K562 (cell line): ENCODE results near the gene RNU2-63P.

Experiments
- CTCF ChIP-seq, 3 experiments: IDR thresholded peaks in 2 of 3; conservative IDR thresholded peaks in 1 of 3; 2 replicates each; pipeline ENCODE4 v1.5.1; 2011 to 2012; ENCODE audit warnings: low read length in 3 of 3, mild to moderate bottlenecking in 3 of 3, control low read depth in 2 of 3, improper control_type of control experiment in 1 of 3, inconsistent platforms in 1 of 3, low read depth in 1 of 3, mixed read lengths in 1 of 3, moderate library complexity in 1 of 3; ENCODE audit not compliant: insufficient read depth in 2 of 3
- DMBX1 ChIP-seq: fragments of 250-450 bp; sonication (Bioruptor Pico); IDR thresholded peaks from 2 replicates; pipeline ENCODE4 v1.8.0; 2022; ENCODE audit warnings: inconsistent platforms, mild to moderate bottlenecking, moderate library complexity, borderline replicate concordance
- E2F1 ChIP-seq: sonication (generic); formaldehyde crosslinking; IDR thresholded peaks from 2 replicates; pipeline ENCODE4 v1.8.1; 2023; ENCODE audit warnings: mild to moderate bottlenecking, missing genetic modification reagents, moderate library complexity
- GTF2A2 ChIP-seq: IDR thresholded peaks from 2 replicates; pipeline ENCODE4 v1.6.1; 2016; ENCODE audit warnings: mild to moderate bottlenecking, missing genetic modification characterization, missing compliant biosample characterization
- HBP1 ChIP-seq: fragments of 450-650 bp; formaldehyde crosslinking; IDR thresholded peaks from 2 replicates; pipeline ENCODE4 v1.4.0; 2022; ENCODE audit warnings: missing genetic modification characterization
- NFIC ChIP-seq: fragments of 450-650 bp; IDR thresholded peaks from 2 replicates; pipeline ENCODE4 v1.6.1; 2017; ENCODE audit warnings: mild to moderate bottlenecking, inconsistent platforms
- ZBTB8A ChIP-seq: fragments of 450-650 bp; IDR thresholded peaks from 2 replicates; pipeline ENCODE4 v1.6.1; 2018; ENCODE audit warnings: mild to moderate bottlenecking, moderate library complexity; ENCODE audit not compliant: partially characterized antibody
- ZNF561 ChIP-seq: fragments of 450-650 bp; formaldehyde crosslinking; conservative IDR thresholded peaks from 2 replicates; pipeline ENCODE4 v1.4.0; 2020; ENCODE audit warnings: mild to moderate bottlenecking, moderate library complexity
- TF ChIP-seq, protein P1 (sequence below): sonication (generic); formaldehyde crosslinking; IDR thresholded peaks from 2 replicates; pipeline ENCODE4 v1.8.1; 2022; ENCODE audit warnings: missing genetic modification reagents

DNA sequence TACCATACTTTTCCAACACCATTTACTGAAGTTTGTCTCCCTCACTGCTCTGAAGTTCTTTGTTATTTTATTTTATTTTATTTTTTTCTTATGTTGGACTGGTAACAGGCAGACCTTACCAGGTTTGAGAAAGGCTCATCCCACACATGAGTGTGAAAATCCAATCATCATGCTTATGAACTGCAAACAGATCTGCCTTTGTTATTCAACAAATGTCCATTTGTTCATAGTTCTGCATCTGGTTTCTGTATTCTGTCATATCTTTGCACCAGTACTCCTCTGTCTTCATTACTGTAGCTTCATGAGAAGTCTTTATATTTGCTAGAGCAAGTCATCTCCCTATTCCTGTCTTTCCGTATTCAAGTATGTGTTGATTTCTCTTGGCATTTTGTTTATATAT, 5.3 kb downstream of the RNU2-63P start:
- TF ChIP-seq NFIC (no peak), CTCF (IDR thresholded peaks at IDR 0.05 in 2 of 3, conservative IDR thresholded peaks at IDR 0.05 in 1 of 3; ENCODE audit: insufficient read depth in 2 of 3, low read depth in 1 of 3, low read length in 3 of 3) (no peak), ZBTB8A (no peak), ZNF561 (CRISPR knock-in tag) (no peak), GTF2A2 (tag) (no peak), E2F1 (no peak), HBP1 (CRISPR knock-in tag) (no peak), DMBX1 (CRISPR knock-in tag) (no peak)
- TF ChIP-seq, protein P1, sequence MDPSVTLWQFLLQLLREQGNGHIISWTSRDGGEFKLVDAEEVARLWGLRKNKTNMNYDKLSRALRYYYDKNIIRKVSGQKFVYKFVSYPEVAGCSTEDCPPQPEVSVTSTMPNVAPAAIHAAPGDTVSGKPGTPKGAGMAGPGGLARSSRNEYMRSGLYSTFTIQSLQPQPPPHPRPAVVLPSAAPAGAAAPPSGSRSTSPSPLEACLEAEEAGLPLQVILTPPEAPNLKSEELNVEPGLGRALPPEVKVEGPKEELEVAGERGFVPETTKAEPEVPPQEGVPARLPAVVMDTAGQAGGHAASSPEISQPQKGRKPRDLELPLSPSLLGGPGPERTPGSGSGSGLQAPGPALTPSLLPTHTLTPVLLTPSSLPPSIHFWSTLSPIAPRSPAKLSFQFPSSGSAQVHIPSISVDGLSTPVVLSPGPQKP = no peak
